GM12878 (cell line): Measurements from ENCODE around the gene SLC12A5. TPM values are rescaled to one million over a fixed set of nuclear protein-coding genes. Genes with fewer than 3 reads are reported as not detected.

Experiments
- ATAC-seq: fragments of 200-7000 bp; cut with Tn5 transposase; 3 replicates; pipeline ENCODE4 v1.9.1; 2020; ENCODE audit warnings: mild to moderate bottlenecking, moderate library complexity
- BruUV-seq: library from RNA; stranded (reverse); fragments of 400-500 nt; replicated peaks from 2 replicates; lab custom pipeline; 2021; lab: Mats Ljungman, UMichigan
- CTCF ChIA-PET: fragments of 300-600 bp; sonication (Branson Sonifier 250); formaldehyde crosslinking; extraction: SDS; loops from one replicate; lab custom pipeline; 2021; ENCODE audit warnings: inconsistent platforms; lab: Yijun Ruan, JAX
- POLR2A ChIA-PET: fragments of 350-600 bp; formaldehyde crosslinking; extraction: SDS; loops from one replicate; lab custom pipeline; 2021; ENCODE audit warnings: inconsistent platforms; lab: Charles Lee
- RAD21 ChIA-PET: fragments of 300-600 bp; sonication (Branson Sonifier 250); formaldehyde crosslinking; loops from one replicate; lab custom pipeline; 2023; ENCODE audit warnings: antibody characterized with exemption; ENCODE audit not compliant: unreplicated experiment; lab: Charles Lee
- SMC1A ChIA-PET: fragments of 300-600 bp; sonication (Branson Sonifier 250); formaldehyde crosslinking; loops from one replicate; lab custom pipeline; 2023; ENCODE audit not compliant: unreplicated experiment, uncharacterized antibody; lab: Charles Lee
- DNase-seq: peaks from one replicate; pipeline ENCODE4 v3.0.0-alpha.2; 2011; ENCODE audit warnings: low read depth, low spot score
- FAIRE-seq: peaks from 3 replicates; lab custom pipeline; 2011; peaks lifted over from hg19 to GRCh38; lab: Jason Lieb, UNC
- H2AFZ ChIP-seq: 2 replicates; pipeline ENCODE4 v1.6.0; 2011; ENCODE audit warnings: low read depth, low read length, control low read depth; ENCODE audit not compliant: control insufficient read depth
- H3K27ac ChIP-seq: 2 replicates; pipeline ENCODE4 v1.5.1; 2011; ENCODE audit warnings: control low read depth; ENCODE audit not compliant: control insufficient read depth, insufficient read depth
- H3K27me3 ChIP-seq, 2 experiments: replicated peaks in 1 of 2; 2 replicates each; pipeline versions ENCODE4 v1.6.0 to v1.6.1; 2011; ENCODE audit warnings: low read length in 1 of 2; ENCODE audit not compliant: control insufficient read depth in 2 of 2, insufficient read depth in 2 of 2
- H3K36me3 ChIP-seq, 2 experiments: 2 replicates each; pipeline ENCODE4 v1.5.1; 2011; ENCODE audit warnings: low read length in 1 of 2; ENCODE audit not compliant: control insufficient read depth in 2 of 2, insufficient read depth in 2 of 2
- H3K4me1 ChIP-seq: 2 replicates; pipeline ENCODE4 v1.6.1; 2011; ENCODE audit warnings: mild to moderate bottlenecking, low read length, moderate library complexity, mixed read lengths; ENCODE audit not compliant: control insufficient read depth, insufficient read depth
- H3K4me2 ChIP-seq: 2 replicates; pipeline ENCODE4 v1.6.0; 2011; ENCODE audit warnings: control low read depth; ENCODE audit not compliant: control insufficient read depth, insufficient read depth
- H3K4me3 ChIP-seq: fragments of 200-600 bp; sonication (generic); 2 replicates; pipeline ENCODE4 v1.5.1; 2016
- H3K79me2 ChIP-seq: 2 replicates; pipeline ENCODE4 v1.6.0; 2011; ENCODE audit warnings: low read length; ENCODE audit not compliant: control insufficient read depth, insufficient read depth
- H3K9ac ChIP-seq: 2 replicates; pipeline ENCODE4 v1.8.0; 2011; ENCODE audit warnings: low read length, control low read depth, mixed read lengths; ENCODE audit not compliant: control insufficient read depth, insufficient read depth
- H3K9me3 ChIP-seq: replicated peaks from 3 replicates; pipeline ENCODE4 v1.5.1; 2011; ENCODE audit warnings: mild to moderate bottlenecking, low read length; ENCODE audit not compliant: control insufficient read depth, insufficient read depth
- H4K20me1 ChIP-seq: 2 replicates; pipeline ENCODE4 v1.6.0; 2011; ENCODE audit not compliant: control insufficient read depth, insufficient read depth
- CBX5 ChIP-seq: sonication (generic); IDR thresholded peaks from 2 replicates; pipeline ENCODE4 v1.6.1; 2016; ENCODE audit warnings: low read depth, moderate library complexity, mild to moderate bottlenecking, inconsistent platforms
- EED ChIP-seq: sonication (generic); IDR thresholded peaks from 2 replicates; pipeline ENCODE4 v1.6.1; 2016; ENCODE audit warnings: antibody characterized with exemption, low read depth
- ESRRA ChIP-seq: IDR thresholded peaks from 2 replicates; pipeline ENCODE4 v1.6.1; 2012; ENCODE audit warnings: mild to moderate bottlenecking, low read length, improper control_type of control experiment
- ETV6 ChIP-seq, 2 experiments: fragments of 450-650 bp in 1 of 2; IDR thresholded peaks in 1 of 2; conservative IDR thresholded peaks in 1 of 2; 2 replicates each; pipeline ENCODE4 v1.6.1; 2014; ENCODE audit warnings: antibody characterized with exemption in 1 of 2, borderline replicate concordance in 1 of 2, low read depth in 1 of 2, mild to moderate bottlenecking in 1 of 2, moderate library complexity in 1 of 2
- EZH2 ChIP-seq: IDR thresholded peaks from 2 replicates; pipeline ENCODE4 v1.6.1; 2012; ENCODE audit warnings: low read depth, mild to moderate bottlenecking, control low read depth, inconsistent platforms, low read length, borderline replicate concordance; ENCODE audit not compliant: control insufficient read depth
- GABPA ChIP-seq: IDR thresholded peaks from 2 replicates; pipeline ENCODE4 v1.6.1; 2014; ENCODE audit warnings: antibody characterized with exemption, low read depth, mild to moderate bottlenecking, inconsistent platforms
- GATAD2B ChIP-seq: fragments of 450-650 bp; conservative IDR thresholded peaks from 2 replicates; pipeline ENCODE4 v1.6.1; 2017; ENCODE audit warnings: low read depth, mild to moderate bottlenecking, moderate library complexity
- NFXL1 ChIP-seq: fragments of 450-650 bp; IDR thresholded peaks from 2 replicates; pipeline ENCODE4 v1.6.1; 2017; ENCODE audit warnings: antibody characterized with exemption, mild to moderate bottlenecking, borderline replicate concordance
- NR2C1 ChIP-seq: fragments of 450-650 bp; IDR thresholded peaks from 2 replicates; pipeline ENCODE4 v1.6.1; 2017; ENCODE audit warnings: antibody characterized with exemption, mild to moderate bottlenecking, moderate library complexity
- PAX8 ChIP-seq: fragments of 450-650 bp; IDR thresholded peaks from 2 replicates; pipeline ENCODE4 v1.6.1; 2017; ENCODE audit warnings: mild to moderate bottlenecking, moderate library complexity
- SPI1 ChIP-seq: IDR thresholded peaks from 2 replicates; pipeline ENCODE4 v1.6.1; 2011; ENCODE audit warnings: low read depth, mild to moderate bottlenecking, low read length, moderate library complexity, borderline replicate concordance; ENCODE audit not compliant: insufficient read depth
- TCF7 ChIP-seq: IDR thresholded peaks from 2 replicates; pipeline ENCODE4 v1.6.1; 2014; ENCODE audit warnings: antibody characterized with exemption, borderline replicate concordance
- ZBTB40 ChIP-seq: fragments of 450-650 bp; IDR thresholded peaks from 2 replicates; pipeline ENCODE4 v1.6.1; 2016; ENCODE audit warnings: mild to moderate bottlenecking, moderate library complexity, borderline replicate concordance
- WGBS: methylation state at CpG from one replicate; pipeline ENCODE4 v1.1.6; 2016; ENCODE audit warnings: low lambda C conversion rate; ENCODE audit not compliant: insufficient replicate concordance, insufficient coverage; ENCODE audit errors: missing lambda C conversion rate; 5-methylcytosine and 5-hydroxymethylcytosine counted together
- in situ Hi-C: fragments of 300-500 bp; cut with MboI; formaldehyde crosslinking; loops from 9 replicates; pipeline ENCODE4 v1.14.3; 2018; ENCODE audit warnings: mixed read lengths
- intact Hi-C: fragments of 100-400 bp; cut with micrococcal nuclease; formaldehyde crosslinking; loops from one replicate; pipeline ENCODE4 v1.14.2; 2022; ENCODE audit not compliant: unreplicated experiment
- polyA plus RNA-seq, 11 experiments: library from polyadenylated mRNA; depleted of rRNA in 4 of 11; unstranded in 6 of 11; stranded (reverse) in 5 of 11; fragments of >200 nt; fragmentation: Nextera tagmentation in 4 of 11; fragmentation: Illumina TruSeq in 1 of 11; extraction: Ambion mirVana in 4 of 11; extraction: Trizol in 1 of 11; gene quantifications; 1 replicate in 1 of 11; 2 replicates in 10 of 11; pipeline versions ENCODE4 v1.2.1 to v1.2.3, GENCODE V29; 2011 to 2016; ENCODE audit warnings: inconsistent platforms in 2 of 11, missing spikeins in 2 of 11, low read depth in 1 of 11
- total RNA-seq, 4 experiments: library from RNA; depleted of rRNA in 3 of 4; stranded (reverse); fragments of >200 nt in 3 of 4; fragmentation: Illumina TruSeq in 1 of 4; extraction: Trizol in 1 of 4; gene quantifications; 2 replicates each; pipeline versions ENCODE4 v1.2.1 to v1.2.3, GENCODE V29; 2013 to 2021

Gene SLC12A5
- total and polyA plus RNA-seq, 10 of the 15 experiments (the other 5 are each of a cell fraction or from before 2014, with no cell fraction given), result 0.26 to 2.7 (median 1.2) TPM

- FAIRE-seq (no peak), DNase-seq (no peak), ATAC-seq (no peak)
- H3K27me3 ChIP-seq, result peaks cover 0 to 4% of the 10 kb centered on the region in 2 experiments; a peak in 2 of 4 replicates
- H2AFZ ChIP-seq, result no peak overlapping the region
- no peaks in the 10 kb centered on the region for H3K9me3 ChIP-seq
- H3K4me3 ChIP-seq, result no peak overlapping the region
- H3K36me3 ChIP-seq, result no peaks in the 10 kb centered on the region
- BruUV-seq, result no TSS peak
- intact Hi-C loops, result no loop called here
- ChIA-PET POLR2A (no interaction called here), SMC1A (interaction anchor here (0.8 kb wide), 1 partner anchor 67 kb away, joined by 3 read pairs; no protein-coding TSS in a partner anchor), CTCF (interaction anchor here (0.7 to 2.4 kb wide), 6 partner anchors 29 to 158 kb away, joined by 3 to 13 read pairs (median 6); no protein-coding TSS in a partner anchor), RAD21 (interaction anchor here (2.5 kb wide), 1 partner anchor 31 kb away, joined by 10 read pairs; no protein-coding TSS in a partner anchor)
- TF ChIP-seq GABPA (peak; percentile 53; the same call in 1 of the 2 replicates), NR2C1 (peak; percentile 76), ETV6 (conservative IDR thresholded peaks at IDR 0.05 in 1 of 2, IDR thresholded peaks at IDR 0.05 in 1 of 2; ENCODE audit: borderline replicate concordance in 1 of 2, low read depth in 1 of 2) (no peak)
- WGBS, result 23% methylated on average over 4 of the region's 4 CpGs
- no peak overlapping the region for H3K9ac ChIP-seq
- no peaks in the 10 kb centered on the region for H3K79me2 ChIP-seq
- in situ Hi-C loops, result no loop called here
- H4K20me1 ChIP-seq, result no peaks in the 10 kb centered on the region
- H3K4me2 ChIP-seq, result no peak overlapping the region
- no peak overlapping the region for H3K27ac ChIP-seq
- peaks cover 4% of the 10 kb centered on the region; the same call in 1 of the 2 replicates for H3K4me1 ChIP-seq
Measured at GRCh38 chr20:46017272-46017671, 11.7 kb upstream of the SLC12A5 start.

- DNase-seq, result no peak
- Histone ChIP-seq H3K4me2 (no peak overlapping the region), H3K27me3 (peaks cover 0 to 4% of the 10 kb centered on the region in 2 experiments; a peak in 1 of 4 replicates), H2AFZ (no peak overlapping the region), H3K9ac (no peak overlapping the region), H3K79me2 (no peaks in the 10 kb centered on the region), H3K4me3 (no peak overlapping the region), H3K36me3 (no peaks in the 10 kb centered on the region), H3K9me3 (no peaks in the 10 kb centered on the region), H4K20me1 (no peaks in the 10 kb centered on the region), H3K27ac (no peak overlapping the region), H3K4me1 (peaks cover 4% of the 10 kb centered on the region; the same call in 1 of the 2 replicates)
- in situ Hi-C loops (no loop called here), intact Hi-C loops (no loop called here)
- 35% methylated on average over 4 of the region's 4 CpGs for WGBS
- CTCF ChIA-PET, result interaction anchor here (0.7 to 2.4 kb wide), 6 partner anchors 31 to 331 kb away, joined by 3 to 13 read pairs (median 6); no protein-coding TSS in a partner anchor
- no peak for ATAC-seq
- POLR2A ChIA-PET, result no interaction called here
- no TSS peak for BruUV-seq
- FAIRE-seq, result no peak
- RAD21 ChIA-PET, result interaction anchor here (2.5 kb wide), 1 partner anchor 31 kb away, joined by 10 read pairs; no protein-coding TSS in a partner anchor
- SMC1A ChIA-PET, result interaction anchor here (0.8 kb wide), 1 partner anchor 67 kb away, joined by 3 read pairs; no protein-coding TSS in a partner anchor
- no peak for TF ChIP-seq EZH2
- no peak for TF ChIP-seq PAX8
- no peak for TF ChIP-seq EED
- TF ChIP-seq ESRRA, result no peak
- TF ChIP-seq NFXL1, result no peak
- TF ChIP-seq ZBTB40, result no peak
- TF ChIP-seq CBX5, result no peak
- no peak for TF ChIP-seq SPI1
- no peak for TF ChIP-seq TCF7
- no peak for TF ChIP-seq GATAD2B
Measured at GRCh38 chr20:46018112-46018511, 10.9 kb upstream of the SLC12A5 start.
